SK-N-DZ (cell line): ENCODE measurements around the gene FOXD2. TPM values are rescaled to one million over a fixed set of nuclear protein-coding genes. Genes with fewer than 3 reads are reported as not detected.

Source experiments
- DNase-seq: peaks from one replicate; pipeline ENCODE4 v3.0.0-alpha.2; 2015; ENCODE audit warnings: low spot score
- polyA plus RNA-seq, 2 experiments: library from polyadenylated mRNA; depleted of rRNA; stranded (reverse); fragments of >200 nt; gene quantifications; 2 replicates each; pipeline ENCODE4 v1.2.3, GENCODE V29; 2014

FOXD2 gene
- not detected in 2 replicates for polyA plus RNA-seq (2014; cell fraction: cytosol; rRNA removed)
- polyA plus RNA-seq (2014; cell fraction: nucleus; rRNA removed): 0.14 and 0.18 TPM in 2 replicates

DNA sequence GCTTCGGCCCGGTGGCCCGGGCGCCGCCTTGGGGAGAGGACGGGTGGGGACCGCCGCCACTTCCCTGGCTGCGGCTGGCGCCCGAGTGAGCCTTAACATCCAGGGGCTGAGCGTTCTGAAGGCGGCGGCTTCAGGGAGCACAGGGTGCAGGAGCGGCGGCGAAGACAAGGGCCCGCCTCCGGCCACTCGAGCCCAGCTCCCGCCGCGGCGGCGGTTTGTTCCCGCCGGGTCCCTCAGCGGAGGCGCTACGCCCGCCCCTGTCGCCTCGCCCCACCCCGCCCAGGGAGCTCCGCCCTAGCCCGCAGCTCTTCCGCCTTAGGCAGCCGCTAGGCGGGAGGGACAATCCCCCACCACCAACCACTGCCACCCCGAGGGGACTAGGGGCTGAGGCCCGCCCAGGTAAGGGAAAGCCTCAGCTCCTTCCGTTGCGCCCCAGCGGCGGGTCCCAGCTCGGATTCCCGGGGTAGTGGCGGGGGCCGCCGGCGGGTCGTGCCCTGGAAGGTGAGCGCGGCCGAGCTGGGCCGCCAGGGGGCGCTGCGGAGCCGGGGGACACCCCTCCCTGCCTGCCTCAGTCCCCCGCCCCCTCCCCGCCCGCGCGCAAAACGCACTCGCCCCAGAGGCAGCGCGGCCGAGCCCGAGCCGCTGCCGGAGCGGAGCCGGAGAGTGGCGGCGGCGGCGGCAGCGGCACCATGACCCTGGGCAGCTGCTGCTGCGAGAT lies at the start of gene FOXD2:
FOXD2 (plus strand) TSS at position 598 of the 718 bp plus-strand sequence; CDS start at position 690, 92 bp downstream.
- DNase-seq: peak; percentile 82

DNA sequence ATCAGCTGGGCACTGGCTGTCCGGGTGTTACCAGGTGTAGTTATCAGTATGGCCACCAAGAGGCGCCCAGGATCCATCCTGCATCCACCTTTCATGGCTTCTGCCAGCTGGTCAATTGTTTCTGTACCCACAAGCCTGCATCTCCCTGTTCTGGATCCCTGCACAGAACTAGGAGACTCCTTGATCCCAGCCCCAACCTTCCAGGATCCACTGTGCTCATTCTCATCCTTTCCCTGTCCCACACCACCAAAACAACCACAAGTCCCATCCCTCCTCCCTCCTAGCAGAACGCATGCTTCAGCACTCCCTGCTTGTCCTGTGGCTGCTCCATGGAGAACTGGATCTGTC lies 49.0 kb upstream of the FOXD2 start:
- DNase-seq: peak; percentile 55

DNA sequence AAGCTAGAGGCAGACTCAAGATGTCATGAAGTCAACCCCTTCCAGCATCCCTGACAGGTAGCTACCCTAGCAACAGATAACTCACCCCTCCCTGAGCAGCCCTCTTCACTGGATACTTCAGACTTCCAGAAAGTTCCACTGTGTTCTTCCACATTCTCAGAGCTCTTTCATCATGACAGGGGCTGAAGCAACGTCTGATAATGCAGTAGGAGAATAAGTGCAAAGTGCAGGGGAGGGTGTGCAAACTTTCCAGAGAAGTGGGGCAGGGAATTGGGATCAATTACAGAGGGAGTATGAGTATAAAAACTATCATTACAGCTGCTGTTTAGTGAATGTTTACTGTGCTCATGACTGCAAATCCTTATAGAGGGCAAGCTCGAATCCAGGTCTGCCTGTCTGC lies 48.1 kb upstream of the FOXD2 start:
- no peak for DNase-seq

DNA sequence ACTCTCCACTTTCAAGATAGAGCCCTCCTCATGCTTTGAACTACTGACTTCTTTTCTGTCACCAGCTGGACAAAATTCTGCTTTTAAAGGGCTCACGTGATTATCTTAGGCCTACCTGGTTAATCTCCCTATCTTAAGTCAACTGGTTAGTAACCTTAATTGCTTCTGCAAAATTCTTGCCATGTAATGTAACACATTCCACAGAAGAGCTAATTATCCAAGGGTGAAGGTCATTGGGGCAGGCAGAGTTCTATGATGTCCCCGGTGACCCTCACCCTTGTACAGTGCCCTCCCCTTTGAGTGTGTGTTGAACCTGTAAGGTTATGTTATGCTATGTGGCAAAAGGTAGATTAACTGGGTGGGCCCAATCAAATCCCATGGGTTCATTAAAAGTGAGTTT lies 47.0 kb upstream of the FOXD2 start:
- no peak for DNase-seq

DNA sequence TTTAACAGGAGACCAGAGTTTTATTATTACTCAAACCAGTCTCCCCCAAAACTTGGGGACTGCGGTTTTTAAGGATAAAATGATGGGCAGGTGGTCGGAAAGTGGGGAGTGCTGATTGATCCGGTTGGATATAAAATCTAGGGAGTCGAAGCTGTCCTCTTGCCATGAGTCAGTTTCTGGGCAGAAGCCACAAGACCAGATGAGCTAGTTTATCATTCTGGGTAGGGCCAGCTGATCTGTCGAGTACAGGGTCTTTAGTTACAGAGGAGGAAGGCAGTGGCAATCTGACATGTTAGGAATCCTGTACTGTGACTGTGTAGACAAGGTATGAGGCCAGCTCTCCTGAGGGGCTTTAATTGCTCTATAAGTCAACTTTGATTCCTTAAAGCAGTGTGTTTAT lies 44.7 kb upstream of the FOXD2 start:
- no peak for DNase-seq

DNA sequence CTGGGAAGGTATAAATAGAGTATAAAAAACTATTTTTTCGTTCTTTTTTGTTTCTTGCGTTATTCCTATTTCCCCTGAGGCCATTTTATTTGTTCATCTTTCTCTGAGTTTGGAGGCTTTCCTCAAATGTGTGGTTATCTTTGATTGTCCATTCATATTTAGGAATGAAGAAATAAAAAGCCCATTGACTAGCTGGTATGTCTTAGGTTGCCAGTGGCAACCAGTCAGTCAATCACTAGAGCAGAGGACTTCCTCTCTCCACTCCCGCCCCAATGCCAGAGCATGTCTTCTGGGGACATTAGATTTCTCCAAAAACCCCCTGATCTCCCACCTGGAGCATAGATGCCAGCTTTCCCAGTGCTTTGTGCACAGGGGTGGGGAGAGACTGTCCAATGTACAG lies 42.4 kb upstream of the FOXD2 start:
- DNase-seq: no peak

DNA sequence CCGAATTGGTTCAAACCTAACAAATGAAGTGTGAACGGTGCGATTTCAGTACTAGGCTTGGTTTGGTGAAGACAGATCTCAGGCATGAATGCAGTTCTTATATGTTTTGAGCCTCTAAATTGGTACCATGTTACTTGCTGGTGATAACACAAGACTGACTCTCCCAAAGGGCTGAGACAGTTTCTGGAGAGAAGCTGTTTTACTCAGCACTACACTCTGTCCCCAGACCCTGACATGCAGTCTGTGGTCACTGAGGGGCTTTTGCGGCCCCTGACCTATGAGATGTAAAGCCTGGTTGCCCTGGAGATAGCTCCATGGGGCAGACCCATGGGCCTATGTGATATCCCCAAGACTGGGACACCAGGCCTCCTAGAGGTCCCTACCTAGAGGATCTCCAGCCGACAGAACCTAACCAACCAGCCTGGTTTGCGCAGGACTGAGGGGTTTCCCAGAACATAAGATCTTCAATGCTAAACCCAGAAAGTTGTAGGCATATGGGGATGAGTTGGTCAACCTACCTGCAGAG lies 41.1 kb upstream of the FOXD2 start:
- no peak for DNase-seq

DNA sequence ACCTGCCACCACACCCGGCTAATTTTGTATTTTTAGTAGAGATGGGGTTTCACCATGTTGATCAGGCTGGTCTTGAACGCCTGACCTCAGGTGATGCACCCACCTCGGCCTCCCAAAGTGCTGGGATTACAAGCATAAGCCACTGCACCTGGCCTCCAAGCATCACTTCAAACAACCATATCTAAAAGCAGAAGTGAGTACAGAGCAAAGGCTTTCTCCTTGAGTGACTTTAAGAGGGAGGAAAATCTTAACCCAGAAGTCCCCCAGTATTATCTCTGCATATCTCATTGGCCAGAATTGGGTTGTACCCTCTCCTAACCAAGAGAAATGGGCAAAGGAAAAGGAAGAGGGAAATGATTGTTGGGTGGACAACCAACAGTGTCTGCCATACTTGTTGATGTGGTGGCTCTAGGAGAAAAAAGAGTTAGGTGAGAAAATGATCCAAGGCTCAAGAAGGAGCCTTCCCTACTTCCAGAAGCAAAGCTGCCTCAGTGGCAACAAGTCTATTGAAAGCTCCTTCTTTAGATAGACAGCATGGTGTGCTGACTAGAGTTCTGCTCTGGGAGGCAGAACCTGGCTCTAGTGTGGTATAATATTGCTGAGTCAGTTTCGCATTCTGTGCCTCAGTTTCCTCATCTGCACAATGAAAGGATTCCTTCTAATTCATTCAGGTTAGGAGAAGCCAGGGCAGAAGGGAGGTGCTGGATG lies 38.6 kb upstream of the FOXD2 start:
- no peak for DNase-seq

DNA sequence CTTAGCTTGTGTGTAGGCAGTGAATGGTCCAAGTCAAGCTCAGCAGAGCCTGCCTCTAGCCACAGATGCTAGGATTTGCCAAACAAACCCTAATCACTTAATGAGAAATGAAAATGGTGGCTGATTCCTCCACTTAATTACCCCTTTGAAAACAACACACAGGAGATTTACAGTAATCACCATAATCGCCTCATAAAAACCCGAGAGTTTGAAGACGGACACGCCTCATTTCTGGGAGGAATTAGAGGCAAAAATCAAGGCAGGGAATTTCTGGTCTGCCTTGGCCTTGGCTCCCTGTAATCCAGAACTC lies 38.0 kb upstream of the FOXD2 start:
- no peak for DNase-seq

DNA sequence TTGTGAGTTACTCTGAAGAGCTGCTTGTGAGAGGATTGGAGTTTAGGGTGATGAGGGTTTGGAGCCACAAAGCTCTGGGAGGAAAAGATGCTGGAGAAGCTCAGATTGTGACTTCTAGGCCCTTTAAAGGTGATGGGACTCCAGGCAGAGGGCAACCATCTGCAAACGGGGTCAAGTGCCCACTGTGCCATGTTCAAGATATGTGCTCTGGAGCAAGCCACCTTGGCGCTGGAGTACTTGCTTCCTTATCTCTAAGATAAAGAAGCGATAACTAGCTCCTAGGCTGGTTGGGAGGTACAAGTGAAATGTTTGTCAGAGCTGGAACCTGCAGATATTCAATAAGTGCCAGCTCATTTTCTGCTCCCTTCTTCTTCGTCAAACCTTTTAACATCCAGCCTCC lies 36.1 kb upstream of the FOXD2 start:
- DNase-seq: no peak

DNA sequence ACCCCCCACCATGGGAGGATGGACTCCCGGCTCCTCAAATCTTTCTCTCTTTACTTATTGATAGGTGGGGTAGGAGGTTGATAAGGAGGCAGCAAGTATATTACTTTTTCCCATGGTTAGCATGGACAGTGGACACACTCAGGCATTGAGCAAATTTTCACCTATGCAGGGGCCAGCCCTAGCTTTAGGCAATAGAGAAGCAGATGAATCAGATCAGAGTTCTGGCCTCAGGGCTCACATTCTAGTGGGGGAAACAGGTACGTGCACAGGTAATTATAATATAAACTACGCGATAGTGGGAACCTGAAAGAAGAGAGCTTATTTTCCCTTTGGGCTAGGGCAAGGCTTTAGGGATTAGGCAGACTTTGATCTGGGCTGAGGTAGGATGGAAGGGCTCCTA lies 35.3 kb upstream of the FOXD2 start:
- DNase-seq: no peak

DNA sequence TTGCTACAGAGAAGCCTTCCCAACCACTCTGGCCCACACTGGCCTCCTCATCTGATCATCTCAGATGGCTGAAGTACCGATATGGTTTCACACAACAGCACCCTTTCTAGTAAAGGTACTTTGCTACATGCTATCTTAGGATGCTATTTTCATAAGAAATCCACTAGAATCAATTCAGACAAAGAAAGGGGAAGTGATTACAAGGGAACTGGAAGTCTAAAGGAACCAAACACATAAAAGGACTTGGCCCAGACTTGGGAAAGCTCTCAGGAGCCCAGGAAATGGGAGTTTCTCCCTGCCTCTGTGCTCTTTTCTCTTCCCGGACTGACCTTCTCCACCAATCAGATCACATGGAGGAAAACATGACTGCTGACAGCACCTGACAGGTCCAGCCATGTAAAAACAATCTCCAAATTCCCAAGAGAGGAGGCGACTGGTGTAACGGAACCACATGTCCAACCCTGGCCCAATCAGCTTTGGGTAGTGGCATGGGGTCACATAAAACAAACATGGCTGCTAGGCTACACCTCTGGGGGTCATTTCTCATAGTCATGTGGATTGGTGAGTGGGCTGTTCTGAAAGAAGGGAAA lies 34.4 kb upstream of the FOXD2 start:
- DNase-seq: no peak

DNA sequence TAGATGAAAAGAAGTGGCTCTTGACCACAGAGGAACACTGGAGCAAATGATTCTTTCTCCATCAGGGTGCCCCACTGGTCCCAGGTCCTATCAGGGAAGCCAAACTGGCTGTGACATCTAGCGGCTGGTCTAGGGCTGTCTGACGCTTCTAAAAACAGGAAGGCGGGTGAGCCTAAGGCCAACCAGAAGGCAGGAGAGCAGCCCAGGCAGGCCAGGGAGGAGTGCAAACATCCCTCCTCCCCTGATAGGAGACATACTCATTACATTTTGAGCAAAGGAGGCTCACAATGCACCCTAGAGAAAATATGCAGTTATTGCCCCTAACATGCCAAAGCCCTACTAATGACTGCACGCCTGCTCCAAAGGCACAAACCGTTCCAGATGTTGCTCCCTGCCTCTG lies 32.1 kb upstream of the FOXD2 start:
- no peak for DNase-seq

DNA sequence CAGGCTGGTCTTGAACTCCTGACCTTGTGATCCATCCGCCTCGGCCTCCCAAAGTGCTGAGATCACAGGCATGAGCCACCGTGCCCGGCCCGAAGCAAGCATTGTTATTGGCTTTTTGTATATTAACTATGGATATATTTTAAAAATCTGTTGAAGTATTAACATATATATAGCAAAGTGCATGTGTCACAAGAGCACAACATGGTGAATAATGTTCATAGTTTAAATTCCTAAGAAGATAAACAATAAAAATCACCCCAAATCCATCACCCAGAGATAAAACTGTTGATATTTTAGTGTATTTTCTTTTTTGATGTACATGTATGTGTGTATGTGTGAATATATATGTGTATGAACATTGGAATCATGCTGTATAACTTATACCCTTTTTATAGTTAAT lies 30.9 kb upstream of the FOXD2 start:
- no peak for DNase-seq

DNA sequence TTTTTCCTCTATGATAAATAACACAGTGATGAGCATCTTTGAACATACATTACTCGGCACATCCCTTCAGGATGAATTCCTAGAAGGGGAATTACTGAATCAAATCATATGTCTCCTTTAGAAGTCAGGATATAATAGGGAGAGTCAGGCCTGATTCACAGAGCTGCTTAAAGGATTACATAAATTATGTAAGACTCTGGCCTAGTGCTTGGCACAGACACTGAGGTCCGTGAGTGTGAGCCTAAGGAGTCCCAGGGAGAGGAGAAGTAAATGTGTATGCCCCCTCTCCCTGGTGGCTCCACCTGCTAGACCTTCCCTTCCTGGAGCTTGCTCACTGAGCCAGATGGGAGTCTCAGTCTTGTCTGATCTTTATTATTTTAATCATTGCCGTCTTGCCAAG lies 30.4 kb upstream of the FOXD2 start:
- no peak for DNase-seq

DNA sequence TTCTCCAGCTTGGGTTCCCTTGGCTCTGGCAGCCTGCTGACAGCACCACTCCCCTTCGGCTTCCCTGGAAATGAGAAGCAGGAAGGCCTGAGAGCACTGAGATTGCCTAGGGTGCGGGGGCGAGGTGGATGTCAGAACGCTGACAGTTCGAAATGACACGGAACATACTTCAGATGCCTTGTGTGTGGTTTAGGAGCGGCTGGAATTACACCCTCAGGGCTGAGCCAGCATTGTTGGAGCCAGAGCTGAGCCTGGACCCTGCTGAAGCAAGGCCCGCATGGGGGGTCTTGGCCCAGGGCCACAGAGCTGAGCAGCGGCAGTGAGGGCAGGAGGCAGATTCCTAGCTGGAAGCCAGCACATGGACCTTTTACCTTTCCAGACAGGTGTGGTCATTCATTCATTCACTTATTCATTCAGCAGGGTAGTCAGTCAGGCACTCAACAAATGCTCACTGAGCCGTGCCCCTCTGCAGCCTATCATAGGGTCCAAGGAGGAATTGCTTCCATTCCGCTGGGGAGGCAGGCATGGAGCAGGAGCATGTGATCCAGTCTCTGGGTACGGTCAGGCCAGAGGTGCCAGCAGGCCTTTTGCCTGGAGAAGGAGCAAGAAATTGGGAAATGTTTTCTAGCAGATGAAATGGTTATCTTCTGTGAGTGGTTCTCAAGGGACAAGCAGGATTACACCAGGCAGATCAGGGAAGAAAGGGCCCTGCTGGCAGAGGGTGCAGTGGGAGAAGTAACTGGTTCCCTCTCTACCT lies 28.4 kb upstream of the FOXD2 start:
- no peak for DNase-seq

DNA sequence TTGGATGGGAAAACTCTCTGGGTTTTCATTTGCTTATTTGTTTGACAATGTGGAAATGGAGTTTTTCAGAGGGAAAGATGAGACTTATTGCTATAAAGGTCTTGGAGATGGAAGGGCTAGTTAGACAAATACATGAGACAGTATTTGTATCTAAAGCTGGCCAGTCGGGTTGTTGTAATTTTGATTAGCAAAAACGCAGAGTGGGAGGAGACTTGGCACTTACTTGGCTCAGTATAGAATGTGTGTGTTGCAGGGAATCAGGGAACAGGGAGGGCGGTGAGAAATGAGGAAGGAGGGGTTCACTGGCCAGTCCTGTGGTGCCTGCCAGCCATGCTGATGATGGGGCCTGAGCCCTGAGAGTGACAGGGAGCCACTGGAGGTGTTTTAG lies 27.8 kb upstream of the FOXD2 start:
- DNase-seq: no peak

DNA sequence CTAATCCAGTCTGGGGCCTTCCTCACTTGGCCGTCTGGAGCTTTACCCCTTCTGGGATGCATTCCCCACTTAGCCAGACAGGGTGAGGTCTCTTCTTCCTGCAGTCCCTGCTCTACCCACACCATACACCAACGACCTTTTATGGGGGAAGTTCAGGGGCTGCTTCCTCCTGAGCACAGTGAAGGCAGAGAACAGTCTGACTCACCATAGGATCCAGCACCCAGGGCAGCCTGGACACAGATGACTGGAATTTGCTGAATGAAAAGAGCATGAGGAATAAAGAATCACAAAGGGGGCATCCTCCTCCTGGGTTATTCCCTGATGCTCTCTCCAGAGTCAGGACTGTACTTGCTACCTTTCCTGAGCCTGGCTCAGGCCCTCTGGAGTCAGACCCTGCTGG lies 26.4 kb upstream of the FOXD2 start:
- no peak for DNase-seq

DNA sequence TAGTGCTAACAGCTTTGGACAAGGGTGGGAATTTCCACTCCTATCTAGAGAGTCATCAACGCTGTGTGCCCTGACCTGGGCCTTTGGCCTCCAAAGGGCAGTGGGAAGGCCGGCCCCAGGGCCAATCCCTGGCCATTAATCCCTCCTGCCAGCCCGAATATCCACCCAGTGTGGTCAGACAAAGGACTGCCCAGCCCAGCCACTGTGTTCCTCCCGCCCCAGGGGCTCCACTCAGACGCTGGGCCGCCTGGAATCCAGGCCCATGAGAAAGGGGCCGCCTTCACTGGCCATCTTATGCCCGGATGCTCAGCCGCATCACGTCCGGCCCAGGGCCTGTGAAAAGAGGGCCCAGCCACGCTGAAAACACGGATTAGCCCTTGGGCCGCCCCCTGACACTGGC lies 25.4 kb upstream of the FOXD2 start:
- DNase-seq: no peak

DNA sequence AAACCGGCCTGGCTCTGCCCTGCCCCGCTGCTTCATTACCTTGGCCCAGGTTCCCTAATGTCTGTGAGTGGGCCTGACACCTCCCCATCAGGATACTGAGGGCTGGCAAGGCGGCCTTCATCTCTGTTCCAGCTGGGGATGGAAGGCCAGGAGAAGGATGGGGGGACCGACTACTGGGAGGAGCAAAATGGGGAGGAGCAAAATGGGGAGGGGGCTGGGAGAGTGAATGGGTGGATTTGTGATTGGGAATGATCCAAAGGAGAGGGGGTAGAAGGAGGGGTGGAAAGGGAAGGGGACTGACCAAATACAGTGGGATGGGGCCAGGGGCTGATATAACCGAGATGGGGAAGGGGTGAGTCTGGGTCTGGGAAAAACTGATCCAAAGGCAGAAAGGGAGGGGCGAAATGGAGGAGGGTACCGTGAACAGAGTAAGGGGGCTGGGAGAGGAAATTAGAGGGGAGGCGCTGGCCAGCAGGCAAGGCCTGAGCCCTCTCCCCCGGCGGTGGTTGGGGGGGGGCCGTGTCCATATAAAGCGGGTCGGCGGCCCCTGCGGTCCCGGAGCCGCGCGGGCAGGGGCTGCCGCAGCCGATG lies 22.0 kb upstream of the FOXD2 start, which contains the start of gene FOXE3:
FOXE3 (plus strand) TSS at position 558 of the 591 bp plus-strand sequence; CDS start at position 589, 31 bp downstream.
- no peak for DNase-seq

DNA sequence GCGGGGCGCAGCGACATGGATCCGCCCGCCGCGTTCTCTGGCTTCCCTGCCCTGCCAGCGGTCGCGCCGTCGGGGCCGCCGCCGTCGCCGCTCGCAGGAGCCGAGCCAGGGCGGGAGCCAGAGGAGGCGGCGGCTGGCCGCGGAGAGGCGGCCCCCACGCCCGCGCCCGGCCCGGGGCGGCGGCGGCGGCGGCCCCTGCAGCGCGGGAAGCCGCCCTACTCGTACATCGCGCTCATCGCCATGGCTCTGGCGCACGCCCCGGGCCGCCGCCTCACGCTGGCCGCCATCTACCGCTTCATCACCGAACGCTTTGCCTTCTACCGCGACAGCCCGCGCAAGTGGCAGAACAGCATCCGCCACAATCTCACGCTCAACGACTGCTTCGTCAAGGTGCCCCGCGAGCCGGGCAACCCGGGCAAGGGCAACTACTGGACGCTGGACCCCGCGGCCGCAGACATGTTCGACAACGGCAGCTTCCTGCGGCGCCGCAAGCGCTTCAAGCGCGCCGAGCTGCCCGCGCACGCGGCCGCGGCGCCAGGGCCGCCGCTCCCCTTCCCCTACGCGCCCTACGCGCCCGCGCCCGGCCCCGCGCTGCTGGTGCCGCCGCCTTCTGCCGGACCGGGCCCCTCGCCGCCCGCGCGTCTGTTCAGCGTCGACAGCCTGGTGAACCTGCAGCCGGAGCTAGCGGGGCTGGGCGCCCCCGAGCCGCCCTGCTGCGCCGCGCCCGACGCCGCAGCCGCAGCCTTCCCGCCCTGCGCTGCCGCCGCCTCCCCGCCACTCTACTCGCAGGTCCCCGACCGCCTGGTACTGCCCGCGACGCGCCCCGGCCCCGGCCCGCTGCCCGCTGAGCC lies 21.3 kb upstream of the FOXD2 start:
- no peak for DNase-seq
